DMS79 (cell line): ENCODE data around the gene TRANK1.
"Not testable (repeated sequence)": the region's sequence is repeated elsewhere in the genome, so short reads cannot be mapped to it uniquely, and the experiment has no call there.

Experiments
- DNase-seq: peaks from one replicate; lab custom pipeline; 2025; lab: John Stamatoyannopoulos, UW

Gene TRANK1

DNA sequence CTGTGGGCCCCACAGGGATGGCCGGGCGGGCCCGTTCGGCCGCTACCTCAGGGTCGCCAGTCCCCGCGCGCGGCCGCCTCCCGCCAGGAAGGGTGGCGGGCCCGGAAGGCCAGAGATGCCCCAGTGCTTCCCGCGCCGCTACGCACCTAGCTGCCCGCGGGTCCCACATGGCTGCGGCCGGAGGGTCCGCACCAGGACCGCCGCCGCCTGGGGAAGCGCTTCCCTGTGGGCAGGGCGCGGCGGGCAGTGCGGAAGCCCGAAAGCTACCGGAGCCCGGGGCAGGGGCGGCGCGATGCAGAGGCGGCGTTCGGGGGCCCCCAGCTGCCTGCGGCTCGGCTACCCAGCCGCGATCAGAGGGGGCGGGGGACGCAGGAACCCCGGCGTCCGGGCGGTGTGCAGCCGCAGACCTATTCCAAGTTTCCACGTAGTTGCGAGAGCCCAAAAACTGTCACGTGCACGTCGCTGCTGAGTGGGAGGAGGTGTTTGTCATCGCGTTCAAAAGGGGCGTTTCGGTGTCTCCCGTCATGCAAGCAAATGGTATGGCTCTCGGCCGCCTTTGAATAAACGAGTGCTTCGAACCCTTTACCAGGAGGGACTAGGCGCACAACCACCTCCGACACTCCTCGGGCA, at the start of gene TRANK1:
TSS of gene TRANK1 (minus strand) at position 414 of the 630 bp plus-strand sequence. CDS start at position 169, 245 bp downstream.
- DNase-seq = peak; percentile 6

DNA sequence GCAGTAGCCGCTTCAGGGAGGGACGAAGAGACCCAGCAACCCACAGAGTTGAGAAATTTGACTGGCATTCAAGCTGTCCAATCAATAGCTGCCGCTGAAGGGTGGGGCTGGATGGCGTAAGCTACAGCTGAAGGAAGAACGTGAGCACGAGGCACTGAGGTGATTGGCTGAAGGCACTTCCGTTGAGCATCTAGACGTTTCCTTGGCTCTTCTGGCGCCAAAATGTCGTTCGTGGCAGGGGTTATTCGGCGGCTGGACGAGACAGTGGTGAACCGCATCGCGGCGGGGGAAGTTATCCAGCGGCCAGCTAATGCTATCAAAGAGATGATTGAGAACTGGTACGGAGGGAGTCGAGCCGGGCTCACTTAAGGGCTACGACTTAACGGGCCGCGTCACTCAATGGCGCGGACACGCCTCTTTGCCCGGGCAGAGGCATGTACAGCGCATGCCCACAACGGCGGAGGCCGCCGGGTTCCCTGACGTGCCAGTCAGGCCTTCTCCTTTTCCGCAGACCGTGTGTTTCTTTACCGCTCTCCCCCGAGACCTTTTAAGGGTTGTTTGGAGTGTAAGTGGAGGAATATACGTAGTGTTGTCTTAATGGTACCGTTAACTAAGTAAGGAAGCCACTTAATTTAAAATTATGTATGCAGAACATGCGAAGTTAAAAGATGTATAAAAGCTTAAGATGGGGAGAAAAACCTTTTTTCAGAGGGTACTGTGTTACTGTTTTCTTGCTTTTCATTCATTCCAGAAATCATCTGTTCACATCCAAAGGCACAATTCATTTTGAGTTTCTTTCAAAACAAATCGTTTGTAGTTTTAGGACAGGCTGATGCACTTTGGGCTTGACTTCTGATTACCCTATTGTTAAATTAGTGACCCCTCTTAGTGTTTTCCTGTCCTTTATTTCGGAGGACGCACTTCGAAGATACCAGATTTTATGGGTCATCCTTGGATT, 48.8 kb upstream of the TRANK1 start, which contains the start of gene MLH1:
TSS of gene MLH1 (plus strand) at position 193 of the 958 bp plus-strand sequence. CDS start at position 223, 30 bp downstream.
- no peak for DNase-seq

DNA sequence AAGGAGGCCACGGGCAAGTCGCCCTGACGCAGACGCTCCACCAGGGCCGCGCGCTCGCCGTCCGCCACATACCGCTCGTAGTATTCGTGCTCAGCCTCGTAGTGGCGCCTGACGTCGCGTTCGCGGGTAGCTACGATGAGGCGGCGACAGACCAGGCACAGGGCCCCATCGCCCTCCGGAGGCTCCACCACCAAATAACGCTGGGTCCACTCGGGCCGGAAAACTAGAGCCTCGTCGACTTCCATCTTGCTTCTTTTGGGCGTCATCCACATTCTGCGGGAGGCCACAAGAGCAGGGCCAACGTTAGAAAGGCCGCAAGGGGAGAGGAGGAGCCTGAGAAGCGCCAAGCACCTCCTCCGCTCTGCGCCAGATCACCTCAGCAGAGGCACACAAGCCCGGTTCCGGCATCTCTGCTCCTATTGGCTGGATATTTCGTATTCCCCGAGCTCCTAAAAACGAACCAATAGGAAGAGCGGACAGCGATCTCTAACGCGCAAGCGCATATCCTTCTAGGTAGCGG, 48.0 kb upstream of the TRANK1 start, which contains the start of gene EPM2AIP1:
TSS of gene EPM2AIP1 (minus strand) at position 326 of the 520 bp plus-strand sequence. CDS start at position 272, 54 bp downstream.
- no peak for DNase-seq

DNA sequence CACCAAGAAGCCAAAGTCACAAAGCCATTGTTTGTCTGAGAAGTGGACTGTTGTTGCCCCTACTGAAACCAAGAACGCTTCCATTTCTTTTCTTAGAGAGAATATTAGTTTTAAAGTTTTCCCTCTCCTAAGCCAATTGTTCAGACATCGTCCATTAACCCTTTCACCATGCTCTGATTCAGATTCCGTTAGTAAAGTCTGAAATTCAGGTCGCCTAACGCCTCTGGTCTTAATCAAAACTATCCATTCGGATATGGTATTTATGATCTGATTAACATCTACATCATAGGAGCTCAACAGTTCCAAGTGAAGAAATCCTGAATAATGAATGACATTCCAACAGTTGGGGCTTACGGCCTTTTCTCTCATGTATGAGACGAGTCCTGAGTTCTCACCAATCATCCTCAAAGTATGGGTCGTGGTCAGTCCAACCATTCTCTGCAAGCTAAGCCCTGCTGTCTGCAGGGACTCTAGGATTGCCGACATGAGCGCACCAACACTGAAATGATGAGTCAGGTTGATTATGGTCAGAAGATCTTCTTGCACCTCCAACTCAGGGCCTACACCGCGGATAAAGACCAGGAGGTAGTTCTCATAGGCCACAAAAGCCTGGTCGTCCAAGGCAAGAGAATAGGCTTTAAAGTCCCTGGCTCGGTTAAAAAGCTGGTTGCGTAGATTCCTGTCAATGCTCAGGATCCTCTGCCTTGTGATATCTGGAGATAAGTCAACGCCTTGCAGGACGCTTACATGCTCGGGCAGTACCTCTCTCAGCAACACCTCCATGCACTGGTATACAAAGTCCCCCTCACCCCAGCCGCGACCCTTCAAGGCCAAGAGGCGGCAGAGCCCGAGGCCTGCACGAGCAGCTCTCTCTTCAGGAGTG, 47.3 kb upstream of the TRANK1 start:
- no peak for DNase-seq

DNA sequence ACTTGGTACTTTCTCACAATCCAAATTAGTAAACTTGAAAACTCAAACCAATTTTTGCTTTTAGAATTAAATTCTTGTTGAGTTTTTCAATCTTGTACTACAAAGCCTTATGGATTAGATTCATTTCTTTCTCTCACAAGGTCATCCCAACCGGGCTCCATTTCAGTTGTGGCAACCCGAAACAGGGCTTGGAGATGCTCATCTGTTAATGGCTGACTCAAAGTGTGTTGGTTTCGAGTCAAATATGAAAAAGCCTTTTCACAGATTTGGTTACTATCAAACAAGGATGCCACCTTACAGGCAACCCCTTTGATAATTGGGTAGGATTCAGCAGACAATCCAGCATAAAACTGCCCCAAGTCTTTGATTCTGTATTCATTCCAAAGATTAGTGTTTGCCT, 46.3 kb upstream of the TRANK1 start:
- DNase-seq = no peak

DNA sequence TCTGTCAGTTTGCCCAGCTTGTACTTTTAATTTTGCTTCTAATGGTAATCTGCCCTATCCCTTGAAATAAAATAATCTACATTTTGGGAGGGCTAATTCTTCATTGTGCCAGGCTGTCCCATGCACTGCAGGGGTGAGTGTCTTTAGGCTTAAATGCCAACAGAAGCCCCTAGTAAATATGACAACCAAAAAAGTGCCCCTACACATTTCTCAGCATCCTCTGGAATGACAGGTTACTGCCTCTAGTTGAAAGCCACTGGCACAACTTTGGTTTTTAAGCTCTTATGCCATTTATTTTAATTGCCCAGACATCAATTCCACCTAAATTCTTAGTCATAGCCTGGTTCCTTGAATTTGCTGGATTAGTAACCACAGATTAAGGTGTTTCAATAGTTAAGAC, 44.7 kb upstream of the TRANK1 start:
- no peak for DNase-seq

DNA sequence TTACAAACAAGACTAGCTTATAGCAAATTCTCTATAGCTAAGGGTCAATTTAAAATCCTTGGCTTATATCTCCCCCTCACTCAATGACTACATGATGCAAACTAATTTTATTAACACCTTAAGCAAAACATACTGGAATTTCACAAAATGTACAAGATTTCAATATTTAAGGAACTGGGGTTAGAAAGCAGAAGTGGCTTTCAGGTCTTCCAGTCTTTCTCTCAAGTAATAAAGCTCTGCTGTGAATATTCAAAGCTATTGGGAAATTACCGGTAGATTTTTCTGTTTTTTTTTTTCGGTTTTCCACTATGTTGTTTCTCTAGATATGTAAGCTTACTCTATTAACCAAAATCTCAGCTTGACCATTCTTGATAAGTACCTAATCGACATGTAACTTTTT, 44.2 kb upstream of the TRANK1 start:
- no peak for DNase-seq

DNA sequence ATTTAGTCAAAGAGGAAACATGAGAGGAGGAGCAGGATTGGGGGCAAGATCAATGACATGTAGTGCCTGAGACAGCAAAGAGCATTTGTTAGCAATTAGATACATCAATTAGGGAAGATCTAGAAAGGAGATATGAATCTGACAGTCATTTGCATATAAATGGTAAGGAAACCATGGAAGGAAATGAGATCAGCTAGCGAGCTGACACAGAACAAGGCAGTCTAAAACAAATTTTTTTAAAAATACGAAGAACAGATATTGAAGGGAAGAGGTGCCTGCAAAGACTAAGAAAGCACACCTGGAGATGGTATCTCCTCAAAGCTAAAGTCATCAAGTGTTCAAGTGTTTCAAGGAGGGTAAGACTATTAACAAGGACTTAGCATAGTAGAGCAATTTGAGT, 43.5 kb upstream of the TRANK1 start:
- no peak for DNase-seq

DNA sequence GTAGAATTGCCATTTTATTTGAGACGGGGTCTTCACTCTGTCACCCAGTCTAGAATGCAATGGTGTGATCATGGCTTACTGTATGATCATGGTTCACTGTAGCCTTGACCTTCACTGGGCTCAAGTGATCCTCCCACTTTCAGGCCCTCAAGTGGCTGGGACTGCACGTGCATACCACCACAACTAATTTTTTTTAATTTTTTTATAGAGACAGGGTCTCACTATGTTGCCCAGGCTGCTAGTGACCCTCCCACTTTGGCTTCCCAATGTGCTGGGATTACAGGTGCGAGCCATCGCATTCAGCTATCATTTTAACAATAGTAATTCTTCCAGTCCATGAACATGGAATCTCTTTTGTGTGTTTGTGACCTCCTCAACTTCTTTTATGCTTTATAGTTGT, 36.2 kb upstream of the TRANK1 start:
- DNase-seq = no peak

DNA sequence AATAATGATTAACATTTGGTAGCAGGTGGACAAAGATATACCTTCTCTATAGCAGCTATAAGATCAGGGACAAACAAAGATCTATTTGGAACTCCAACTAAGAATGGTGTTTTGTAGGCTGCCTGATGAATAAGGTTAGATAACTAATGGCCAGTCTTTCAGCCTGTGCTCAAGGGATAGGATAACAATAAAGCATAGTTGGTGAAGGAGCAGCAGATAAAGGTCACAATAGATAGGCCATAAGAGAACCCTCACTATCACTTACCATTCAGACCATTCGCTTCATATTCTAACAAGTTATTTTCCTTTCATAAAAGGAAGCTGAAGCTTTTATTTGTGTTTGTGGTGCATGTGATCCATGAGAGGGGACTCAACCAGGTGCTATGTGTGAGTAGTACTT, 28.3 kb upstream of the TRANK1 start:
- DNase-seq = no peak

DNA sequence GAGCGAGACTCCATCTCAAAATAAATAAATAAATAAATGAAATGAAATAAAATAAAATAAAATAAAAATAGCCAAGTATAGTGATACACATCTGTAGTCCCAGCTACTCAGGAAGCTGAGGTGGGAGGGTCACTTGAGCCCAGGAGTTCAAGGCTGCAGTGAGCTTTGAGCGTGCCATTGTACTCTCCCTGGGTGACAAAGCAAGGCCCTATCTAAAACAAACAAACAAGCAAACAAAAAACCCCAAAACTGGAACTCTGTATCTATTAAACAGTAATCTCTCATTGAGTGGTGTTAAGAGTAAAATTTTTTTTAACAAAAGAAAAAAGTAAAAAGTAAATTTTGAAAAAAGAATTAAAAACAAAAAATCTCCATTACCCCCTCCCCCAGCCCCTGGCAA, 27.3 kb upstream of the TRANK1 start:
- DNase-seq = no peak

DNA sequence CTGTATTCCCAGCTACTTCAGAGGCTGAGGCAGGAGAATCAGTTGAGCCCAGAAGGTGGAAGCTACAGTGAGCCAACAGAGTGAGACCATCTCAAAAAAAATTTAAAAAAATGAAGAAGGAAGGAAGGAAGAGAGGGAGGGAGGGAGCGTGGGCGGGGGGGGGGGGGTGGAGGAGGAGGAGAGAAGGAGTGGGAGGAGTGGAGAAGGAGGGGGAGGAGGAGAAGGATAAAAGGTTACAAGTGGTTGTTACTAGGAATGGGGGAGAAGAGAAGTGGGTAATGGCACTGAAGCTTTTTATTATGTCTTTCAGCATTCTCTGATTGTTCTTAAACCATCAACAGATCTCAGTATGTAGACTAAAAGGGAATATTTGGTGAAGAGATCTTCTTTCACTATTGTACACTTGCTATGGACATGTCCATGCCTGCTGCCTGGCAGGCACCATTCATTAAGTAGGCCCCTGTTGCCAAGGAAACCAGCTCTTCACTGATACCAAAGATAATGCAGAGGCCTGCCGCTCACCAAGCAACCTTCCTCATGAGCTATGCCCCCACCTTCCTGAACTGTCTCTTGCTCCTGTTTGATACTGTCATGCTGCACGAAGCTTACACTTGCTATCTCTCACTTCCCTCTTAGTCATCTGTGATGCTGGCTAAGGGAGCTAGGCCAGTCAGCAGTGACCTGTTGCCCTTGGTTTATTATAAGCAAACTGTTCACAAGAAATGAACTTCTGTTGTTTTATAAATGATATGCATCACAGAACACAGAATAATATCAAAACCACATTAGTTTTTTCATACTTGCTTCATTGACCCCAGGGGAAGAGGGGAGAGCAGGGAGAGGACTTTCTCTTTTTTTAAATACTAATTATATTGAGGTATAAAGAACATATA, 24.9 kb upstream of the TRANK1 start:
- DNase-seq = peak; percentile 91

DNA sequence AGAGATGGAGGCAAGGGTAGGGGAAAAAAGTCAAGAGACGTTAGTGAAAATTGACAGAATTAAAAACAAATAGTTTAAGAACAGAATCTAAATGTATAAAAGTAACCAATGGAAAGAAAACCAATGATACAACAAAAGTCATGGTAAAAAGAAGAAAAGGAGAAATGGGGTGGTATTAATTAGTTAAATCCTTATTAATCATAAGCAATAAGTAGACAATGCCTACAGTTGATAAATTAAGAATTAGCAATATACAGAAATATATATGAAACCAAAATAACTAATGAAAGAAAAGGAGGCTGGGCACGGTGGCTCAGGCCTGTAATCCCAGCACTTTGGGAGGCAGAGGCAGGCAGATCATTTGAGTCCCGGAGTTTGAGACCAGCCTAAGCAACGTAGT, 24.2 kb upstream of the TRANK1 start:
- DNase-seq = no peak

DNA sequence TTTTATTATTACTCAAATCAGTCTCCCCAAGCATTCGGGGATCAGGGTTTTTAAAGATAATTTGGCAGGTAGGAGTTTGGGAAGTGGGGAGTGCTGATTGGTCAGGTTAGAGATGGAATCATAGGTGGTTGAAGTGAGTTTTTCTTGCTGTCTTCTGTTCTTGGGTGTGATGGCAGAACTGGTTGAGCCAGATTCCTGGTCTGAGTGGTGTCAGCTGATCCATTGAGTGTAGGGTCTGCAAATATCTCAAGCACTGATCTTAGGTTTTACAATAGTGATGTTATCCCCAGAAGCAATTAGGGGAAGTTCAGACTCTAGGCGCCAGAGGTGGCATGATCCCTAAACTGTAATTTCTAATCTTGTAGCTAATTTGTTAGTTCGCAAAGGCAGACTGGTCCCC, 20.6 kb upstream of the TRANK1 start:
- peak; percentile 87 for DNase-seq

DNA sequence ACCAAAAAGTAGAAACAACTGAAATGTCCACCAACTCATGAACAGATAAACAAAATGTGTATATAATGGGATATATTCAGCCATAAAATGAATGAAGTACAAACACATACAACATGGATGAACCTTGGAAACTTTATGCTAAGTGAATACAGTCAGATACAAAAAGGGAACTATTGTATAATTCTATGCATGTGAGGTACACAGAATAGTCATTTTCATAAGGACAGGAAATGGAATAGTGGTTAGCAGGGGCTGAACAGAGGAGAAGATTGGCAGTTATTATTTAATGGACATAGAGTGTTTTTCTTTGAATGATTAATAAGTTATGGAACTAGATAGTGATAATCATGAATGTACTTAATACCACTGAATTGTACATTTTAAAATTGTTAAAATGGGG, 20.0 kb upstream of the TRANK1 start:
- DNase-seq = no peak

DNA sequence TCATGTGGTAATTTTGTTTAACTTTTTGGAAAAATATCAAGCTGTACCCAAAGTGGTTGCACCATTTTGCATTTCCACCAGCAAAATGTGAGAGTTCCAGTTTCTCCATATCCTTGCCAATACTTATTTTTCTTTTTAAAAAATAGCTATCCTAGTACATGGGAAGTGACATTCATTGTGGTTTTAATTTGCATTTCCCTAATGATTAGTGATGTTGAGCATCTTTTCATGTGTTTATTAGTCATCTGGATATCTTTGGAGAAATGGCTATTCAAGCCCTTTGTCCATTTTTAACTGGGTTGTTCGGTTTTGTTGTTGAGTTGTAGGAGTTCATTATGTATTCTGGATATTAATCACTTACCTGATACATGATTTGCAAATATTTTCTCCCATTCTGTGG, 19.5 kb upstream of the TRANK1 start:
- no peak for DNase-seq

DNA sequence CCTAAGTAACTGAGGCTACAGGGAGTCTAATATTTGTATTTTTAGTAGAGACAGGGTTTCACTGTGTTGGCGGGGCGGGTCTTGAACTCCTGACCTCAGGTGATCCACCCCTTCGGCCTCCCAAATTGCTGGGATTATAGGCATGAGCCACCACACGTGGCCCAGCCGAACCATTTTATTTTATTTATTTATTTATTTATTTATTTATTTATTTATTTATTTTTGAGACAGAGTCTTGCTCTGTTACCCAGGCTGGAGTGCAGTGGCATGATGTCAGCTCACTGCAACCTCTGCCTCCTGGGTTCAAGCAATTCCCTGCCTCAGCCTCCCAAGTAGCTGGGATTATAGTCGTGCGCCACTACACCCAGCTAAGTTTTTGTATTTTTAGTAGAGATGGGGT, 18.2 kb upstream of the TRANK1 start:
- DNase-seq = not testable (repeated sequence)

DNA sequence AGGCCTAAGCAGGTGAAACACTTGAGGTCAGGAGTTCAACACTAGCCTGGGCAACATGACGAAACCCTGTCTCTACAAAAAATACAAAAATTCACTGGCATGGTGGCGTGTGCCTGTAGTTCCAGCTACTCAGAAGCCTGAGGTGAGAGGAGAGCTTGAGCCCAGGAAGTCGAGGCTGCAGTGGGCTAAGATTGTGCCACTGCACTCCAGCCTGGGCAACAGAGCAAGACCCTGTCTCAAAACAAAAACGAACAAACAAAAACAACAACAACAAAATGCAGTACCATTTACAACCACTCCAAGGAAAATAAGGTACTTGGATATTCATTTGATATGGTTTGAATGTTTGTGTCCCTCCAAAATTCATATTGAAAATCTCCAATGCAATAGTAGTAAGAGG, 15.6 kb upstream of the TRANK1 start:
- no peak for DNase-seq

DNA sequence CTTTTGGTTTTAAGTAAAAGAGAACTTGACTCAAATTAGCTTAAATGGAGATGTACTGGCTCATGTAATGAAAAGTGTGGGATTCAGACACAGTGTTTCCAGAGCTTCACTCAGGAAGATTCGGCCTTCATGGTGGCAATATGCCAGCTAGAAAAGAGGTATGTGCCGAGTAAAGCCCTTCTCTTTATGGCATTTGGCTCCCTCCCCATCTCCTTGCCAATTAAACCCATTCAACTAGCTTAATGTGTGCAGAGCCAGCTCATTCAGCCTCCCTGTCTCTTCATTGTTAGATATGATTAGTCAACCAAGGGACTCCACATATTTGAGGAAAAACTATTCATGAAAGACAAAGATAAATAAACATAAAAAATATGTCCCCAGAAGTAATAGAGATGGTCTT, 15.0 kb upstream of the TRANK1 start:
- DNase-seq = peak; percentile 87

DNA sequence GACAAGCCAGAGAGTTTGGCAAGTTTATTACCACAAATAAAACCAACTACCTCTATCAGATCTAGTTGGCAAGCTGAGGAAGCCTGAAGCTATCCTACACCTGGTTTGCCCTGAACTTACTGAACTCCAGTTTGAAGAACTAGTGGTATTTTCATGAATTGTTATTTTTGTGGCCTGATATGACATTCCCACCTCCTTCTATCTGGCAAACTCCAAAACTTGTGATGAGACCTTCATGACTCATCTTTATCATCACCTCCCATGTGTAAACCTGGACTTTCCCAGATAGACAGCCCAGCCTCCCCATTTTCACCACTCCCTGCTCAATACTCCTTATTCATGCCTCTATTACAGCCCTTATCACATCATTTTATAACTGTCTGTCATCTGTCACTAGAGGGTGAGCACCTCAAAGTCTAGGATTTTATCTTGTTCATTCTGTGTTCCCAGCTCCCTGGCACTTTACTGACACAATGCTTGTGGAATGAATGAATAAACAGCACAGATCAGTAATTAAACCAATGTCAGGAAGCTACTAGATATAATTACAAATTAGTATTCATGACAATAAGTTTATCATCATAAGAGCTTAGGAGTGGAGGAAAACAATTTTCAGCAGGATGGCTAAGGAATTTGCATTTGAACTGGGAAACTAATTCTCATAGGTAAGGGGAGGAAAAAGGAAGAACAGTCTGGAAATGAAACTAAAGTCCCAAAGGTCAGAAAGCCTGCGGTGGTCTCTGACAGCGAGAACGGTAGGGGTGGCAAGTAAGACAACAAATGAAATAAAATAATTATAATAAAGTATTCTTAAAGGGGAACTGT, 13.2 kb upstream of the TRANK1 start:
- no peak for DNase-seq
